ENCODE results near the gene MYH14. TPM values are rescaled to one million over a fixed set of nuclear protein-coding genes. Genes with fewer than 3 reads are reported as not detected.
A peak's percentile ranks its signal among the peaks of the same experiment; 100 is the strongest.

MYH14 gene
- total and polyA plus RNA-seq, 2 of the 13 experiments (the other 11 are each of a cell fraction or from before 2014, with no cell fraction given): 5.5 to 5.8 TPM

DNA sequence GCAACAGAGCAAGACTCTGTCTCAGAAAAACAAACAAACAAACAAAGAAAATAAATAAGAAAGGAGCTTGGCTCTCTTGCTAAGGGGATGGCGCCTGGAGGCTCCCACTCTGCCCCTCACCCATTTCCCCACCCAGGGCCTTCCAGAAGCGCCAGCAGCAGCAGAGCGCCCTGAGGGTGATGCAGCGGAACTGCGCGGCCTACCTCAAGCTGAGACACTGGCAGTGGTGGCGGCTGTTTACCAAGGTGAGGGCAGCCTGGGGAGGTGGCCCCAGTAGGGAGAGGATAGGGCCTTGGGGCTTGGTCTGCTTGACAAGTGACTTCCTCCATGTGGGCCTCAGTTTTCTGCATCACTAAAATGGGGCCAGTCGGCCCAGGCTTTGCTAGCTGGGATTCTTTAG is 59.8 kb downstream of the MYH14 start:
- Histone ChIP-seq H3K27me3 (ENCODE audit: control insufficient read depth in 1 of 2, insufficient read depth in 2 of 2, low read length in 2 of 2) (no peaks in the 10 kb centered on the region), H3K79me2 (ENCODE audit: insufficient read depth, low read length) (no peaks in the 10 kb centered on the region), H4K20me1 (ENCODE audit: insufficient read depth, low read length) (no peaks in the 10 kb centered on the region), H3K4me1 (ENCODE audit: insufficient read depth, low read length) (peaks cover 12% of the 10 kb centered on the region), H3K27ac (ENCODE audit: extremely low read length, insufficient read depth, low read length) (no peak overlapping the region), H3K4me2 (ENCODE audit: low read depth, low read length) (no peak overlapping the region), H2AFZ (ENCODE audit: low read length) (no peak overlapping the region), H3K36me3 (replicated peaks in 1 of 2; ENCODE audit: control insufficient read depth in 1 of 2, insufficient read depth in 2 of 2, low read length in 2 of 2) (no peaks in the 10 kb centered on the region), H3K9ac (ENCODE audit: insufficient read depth, low read depth, low read length) (no peak overlapping the region), H3K9me3 (ENCODE audit: low read length) (no peaks in the 10 kb centered on the region), H3K4me3 (replicated peaks in 1 of 3; ENCODE audit: insufficient read depth in 1 of 3, low read depth in 2 of 3, low read length in 3 of 3) (no peak overlapping the region)
- intact Hi-C loops (cut with micrococcal nuclease; ENCODE audit: unreplicated experiment) (loop anchor here (5.0 kb wide), 1 partner anchor 64 kb away; the partner anchor contains the start of gene KCNC3), in situ Hi-C loops (cut with HindIII; ENCODE audit: extremely low pct_ligation_motif_present, low pct_unique_long_range_greater_than_20kb) (loop anchor here (5.0 kb wide), 1 partner anchor 64 kb away; the partner anchor contains the start of gene KCNC3)
- TF ChIP-seq, protein P1, sequence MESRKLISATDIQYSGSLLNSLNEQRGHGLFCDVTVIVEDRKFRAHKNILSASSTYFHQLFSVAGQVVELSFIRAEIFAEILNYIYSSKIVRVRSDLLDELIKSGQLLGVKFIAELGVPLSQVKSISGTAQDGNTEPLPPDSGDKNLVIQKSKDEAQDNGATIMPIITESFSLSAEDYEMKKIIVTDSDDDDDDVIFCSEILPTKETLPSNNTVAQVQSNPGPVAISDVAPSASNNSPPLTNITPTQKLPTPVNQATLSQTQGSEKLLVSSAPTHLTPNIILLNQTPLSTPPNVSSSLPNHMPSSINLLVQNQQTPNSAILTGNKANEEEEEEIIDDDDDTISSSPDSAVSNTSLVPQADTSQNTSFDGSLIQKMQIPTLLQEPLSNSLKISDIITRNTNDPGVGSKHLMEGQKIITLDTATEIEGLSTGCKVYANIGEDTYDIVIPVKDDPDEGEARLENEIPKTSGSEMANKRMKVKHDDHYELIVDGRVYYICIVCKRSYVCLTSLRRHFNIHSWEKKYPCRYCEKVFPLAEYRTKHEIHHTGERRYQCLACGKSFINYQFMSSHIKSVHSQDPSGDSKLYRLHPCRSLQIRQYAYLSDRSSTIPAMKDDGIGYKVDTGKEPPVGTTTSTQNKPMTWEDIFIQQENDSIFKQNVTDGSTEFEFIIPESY (CRISPR knock-in tag; IDR thresholded peaks at IDR 0.05): peak; percentile 59; the same call in 1 of the 2 replicates
- TF ChIP-seq, protein P2, sequence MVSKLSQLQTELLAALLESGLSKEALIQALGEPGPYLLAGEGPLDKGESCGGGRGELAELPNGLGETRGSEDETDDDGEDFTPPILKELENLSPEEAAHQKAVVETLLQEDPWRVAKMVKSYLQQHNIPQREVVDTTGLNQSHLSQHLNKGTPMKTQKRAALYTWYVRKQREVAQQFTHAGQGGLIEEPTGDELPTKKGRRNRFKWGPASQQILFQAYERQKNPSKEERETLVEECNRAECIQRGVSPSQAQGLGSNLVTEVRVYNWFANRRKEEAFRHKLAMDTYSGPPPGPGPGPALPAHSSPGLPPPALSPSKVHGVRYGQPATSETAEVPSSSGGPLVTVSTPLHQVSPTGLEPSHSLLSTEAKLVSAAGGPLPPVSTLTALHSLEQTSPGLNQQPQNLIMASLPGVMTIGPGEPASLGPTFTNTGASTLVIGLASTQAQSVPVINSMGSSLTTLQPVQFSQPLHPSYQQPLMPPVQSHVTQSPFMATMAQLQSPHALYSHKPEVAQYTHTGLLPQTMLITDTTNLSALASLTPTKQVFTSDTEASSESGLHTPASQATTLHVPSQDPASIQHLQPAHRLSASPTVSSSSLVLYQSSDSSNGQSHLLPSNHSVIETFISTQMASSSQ (IDR thresholded peaks at IDR 0.05; ENCODE audit: low read depth): no peak
- TF ChIP-seq, protein P2 (CRISPR knock-in tag; IDR thresholded peaks at IDR 0.05; ENCODE audit: borderline replicate concordance): no peak
- TF ChIP-seq ZNF547 (CRISPR knock-in tag; IDR thresholded peaks at IDR 0.05) (no peak), ZBTB1 (CRISPR knock-in tag; IDR thresholded peaks at IDR 0.05; ENCODE audit: borderline replicate concordance) (no peak), ZNF629 (CRISPR knock-in tag; conservative IDR thresholded peaks at IDR 0.05) (peak; percentile 69)
- CTCF ChIA-PET (ENCODE audit: low intra/inter-chr PET ratio, low total read pairs): no interaction called here
- 91% methylated on average over 7 of the region's 8 CpGs for WGBS (ENCODE audit: low lambda C conversion rate)
- DNase-seq (ENCODE audit: low spot score): no peak
- FAIRE-seq: no peak
- no peak for ATAC-seq
- BruUV-seq (replicated peaks): no TSS peak
- POLR2A ChIA-PET: no interaction called here
